ENCODE results near the gene CDCA7L.

DNA sequence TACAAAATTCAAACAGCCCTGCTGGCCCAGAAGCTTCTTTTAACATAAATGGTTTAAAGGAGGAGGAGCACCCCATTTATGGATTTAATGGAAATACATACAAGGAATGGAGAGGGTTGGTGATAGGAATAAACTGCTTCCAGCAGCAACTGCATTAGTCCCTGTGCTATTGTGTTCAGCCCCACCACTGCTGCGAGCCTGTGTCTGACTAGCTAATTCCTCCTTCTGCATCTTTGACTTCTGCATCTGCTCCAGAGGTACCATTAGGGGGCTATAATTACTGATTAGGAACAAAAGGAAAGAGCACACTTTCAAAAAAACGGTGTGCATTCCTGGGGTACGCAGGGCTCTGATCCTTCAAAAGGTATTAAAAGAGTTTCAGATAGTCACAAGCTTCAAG is 24.8 kb downstream of the CDCA7L start:
- no peak for TF ChIP-seq EZH2 (IDR thresholded peaks at IDR 0.05)
- TF ChIP-seq, protein P1, sequence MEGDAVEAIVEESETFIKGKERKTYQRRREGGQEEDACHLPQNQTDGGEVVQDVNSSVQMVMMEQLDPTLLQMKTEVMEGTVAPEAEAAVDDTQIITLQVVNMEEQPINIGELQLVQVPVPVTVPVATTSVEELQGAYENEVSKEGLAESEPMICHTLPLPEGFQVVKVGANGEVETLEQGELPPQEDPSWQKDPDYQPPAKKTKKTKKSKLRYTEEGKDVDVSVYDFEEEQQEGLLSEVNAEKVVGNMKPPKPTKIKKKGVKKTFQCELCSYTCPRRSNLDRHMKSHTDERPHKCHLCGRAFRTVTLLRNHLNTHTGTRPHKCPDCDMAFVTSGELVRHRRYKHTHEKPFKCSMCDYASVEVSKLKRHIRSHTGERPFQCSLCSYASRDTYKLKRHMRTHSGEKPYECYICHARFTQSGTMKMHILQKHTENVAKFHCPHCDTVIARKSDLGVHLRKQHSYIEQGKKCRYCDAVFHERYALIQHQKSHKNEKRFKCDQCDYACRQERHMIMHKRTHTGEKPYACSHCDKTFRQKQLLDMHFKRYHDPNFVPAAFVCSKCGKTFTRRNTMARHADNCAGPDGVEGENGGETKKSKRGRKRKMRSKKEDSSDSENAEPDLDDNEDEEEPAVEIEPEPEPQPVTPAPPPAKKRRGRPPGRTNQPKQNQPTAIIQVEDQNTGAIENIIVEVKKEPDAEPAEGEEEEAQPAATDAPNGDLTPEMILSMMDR (IDR thresholded peaks at IDR 0.05 in 2 of 3, conservative IDR thresholded peaks at IDR 0.05 in 1 of 3; ENCODE audit: borderline replicate concordance in 1 of 3, insufficient read depth in 1 of 3, low read depth in 2 of 3, low read length in 2 of 3) = no peak
